ENCODE data around the gene CA10. TPM values are rescaled to one million over a fixed set of nuclear protein-coding genes. Genes with fewer than 3 reads are reported as not detected.

CA10 gene
- total RNA-seq, 1 experiment from 2014 or later, result 0.46 TPM

DNA sequence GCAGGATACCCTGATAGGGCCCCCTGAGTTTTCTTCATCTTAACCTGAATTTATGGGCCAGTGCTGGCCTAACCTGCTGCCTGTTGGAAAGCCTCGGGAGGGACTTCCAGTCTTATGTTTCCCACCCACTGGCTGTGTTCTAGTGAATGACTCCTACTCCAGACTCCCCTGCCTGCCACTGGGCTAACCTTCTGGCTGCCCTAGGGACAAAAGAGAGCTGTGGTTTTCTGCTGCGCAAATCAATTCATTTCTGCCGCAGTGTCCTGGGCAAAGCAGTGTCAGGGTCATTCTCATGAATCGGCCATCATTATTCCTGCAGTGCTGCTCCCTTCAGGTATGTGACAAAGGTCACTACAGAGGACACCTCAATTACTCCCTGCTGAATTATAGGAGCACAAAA, 512.0 kb downstream of the CA10 start:
- H3K9ac ChIP-seq (ENCODE audit: extremely low read depth, insufficient read length, low read length), result no peak overlapping the region
- H2BK15ac ChIP-seq (ENCODE audit: low read depth, low read length), result no peak overlapping the region
- no peaks in the 10 kb centered on the region for H4K20me1 ChIP-seq (ENCODE audit: control insufficient read depth, insufficient read depth, insufficient read length)
- H2BK20ac ChIP-seq (ENCODE audit: low read depth, low read length, poor library complexity, severe bottlenecking), result no peak overlapping the region
- no peak overlapping the region for H2BK120ac ChIP-seq (ENCODE audit: low read depth, low read length, poor library complexity, severe bottlenecking)
- no peak overlapping the region for H2BK12ac ChIP-seq (ENCODE audit: insufficient read length, low read depth, low read length)
- no peak overlapping the region for H4K91ac ChIP-seq (ENCODE audit: insufficient read length, low read depth, low read length)
- 0 out of 2 replicates have a peak, but pooled peaks cover 4% of the 10 kb centered on the region for H3K4me1 ChIP-seq (ENCODE audit: insufficient read depth, low read length)
- H3K14ac ChIP-seq (ENCODE audit: insufficient read depth, low read length), result no peak overlapping the region
- no peaks in the 10 kb centered on the region for H3K27me3 ChIP-seq (ENCODE audit: insufficient read depth, low read length)
- no peak overlapping the region for H3K27ac Mint-ChIP-seq
- no peaks in the 10 kb centered on the region for H3K79me2 ChIP-seq (ENCODE audit: insufficient read depth, low read length)
- no peak for DNase-seq
- H2BK5ac ChIP-seq (ENCODE audit: insufficient read length, low read length), result no peak overlapping the region
- H3K23ac ChIP-seq (ENCODE audit: insufficient read length, low read depth, low read length), result no peak overlapping the region
- no peak overlapping the region for H3K56ac ChIP-seq (ENCODE audit: insufficient read length, low read depth, low read length)
- no peak overlapping the region for H4K5ac ChIP-seq (ENCODE audit: insufficient read length, low read depth, low read length)
- H3K4me3 Mint-ChIP-seq, result no peak overlapping the region
- no peak for TF ChIP-seq CTCF (conservative IDR thresholded peaks at IDR 0.05)
- H3K9me3 Mint-ChIP-seq, result no peaks in the 10 kb centered on the region
- H3K4ac ChIP-seq (ENCODE audit: low read depth, low read length), result no peak overlapping the region
- no peak overlapping the region for H3K4me2 ChIP-seq (ENCODE audit: insufficient read depth, insufficient read length, low read length)
- H3K79me1 ChIP-seq (ENCODE audit: insufficient read depth, low read depth, low read length, poor library complexity, severe bottlenecking), result no peaks in the 10 kb centered on the region
- H3K23me2 ChIP-seq (ENCODE audit: insufficient read length, low read depth, low read length, poor library complexity, severe bottlenecking), result no peaks in the 10 kb centered on the region
- H3K4me1 Mint-ChIP-seq, result peaks cover 13% of the 10 kb centered on the region in 2 experiments
- no CpG with 5 or more reads among the region's 4 CpGs for WGBS (ENCODE audit: extremely low coverage, insufficient read length, low lambda C conversion rate)
- no peak overlapping the region for H3K18ac ChIP-seq (ENCODE audit: insufficient read length, low read depth, low read length)
- no peaks in the 10 kb centered on the region for H3K36me3 Mint-ChIP-seq (ENCODE audit: insufficient read depth in 1 of 3, low read depth in 3 of 3)
- H3K27me3 Mint-ChIP-seq (ENCODE audit: low read depth), result no peaks in the 10 kb centered on the region; the same call in none of the 2 replicates
- H3K27ac ChIP-seq (ENCODE audit: insufficient read length, low read depth, low read length), result no peak overlapping the region
- H2AFZ ChIP-seq (ENCODE audit: low read length), result no peak overlapping the region
- H3K9me3 ChIP-seq (ENCODE audit: control insufficient read depth, low read depth, low read length), result no peaks in the 10 kb centered on the region
- H3T11ph ChIP-seq (ENCODE audit: low read length), result no peak overlapping the region
- no peak overlapping the region for H4K8ac ChIP-seq (replicated peaks; ENCODE audit: insufficient read length, low read depth, low read length)
- H2AK5ac ChIP-seq (ENCODE audit: insufficient read length, low read length), result no peak overlapping the region

All from H9 (cell line).